SK-N-SH (cell line): ENCODE data around the gene MLLT6. TPM values are rescaled to one million over a fixed set of nuclear protein-coding genes. Genes with fewer than 3 reads are reported as not detected.
A peak's percentile ranks its signal among the peaks of the same experiment; 100 is the strongest.

Source experiments
- CTCF ChIA-PET: fragments of 300-600, 350-600 bp; formaldehyde crosslinking; extraction: SDS; loops from one replicate; lab custom pipeline; 2021; lab: Yijun Ruan, JAX
- POLR2A ChIA-PET: fragments of 350-600 bp; sonication (Branson Sonifier 250); formaldehyde crosslinking; extraction: SDS; loops from one replicate; lab custom pipeline; 2020; ENCODE audit warnings: antibody characterized with exemption, inconsistent platforms; lab: Yijun Ruan, JAX
- DNase-seq: peaks from one replicate; pipeline ENCODE4 v3.0.0; 2012
- H2AFZ ChIP-seq: fragments of 200-600 bp; sonication (generic); 2 replicates; pipeline ENCODE4 v1.8.1; 2016; ENCODE audit warnings: antibody characterized with exemption, mild to moderate bottlenecking, low read depth
- H3F3A ChIP-seq: fragments of 200-600 bp; sonication (generic); replicated peaks from 2 replicates; pipeline ENCODE3; 2016; ENCODE audit warnings: antibody characterized with exemption, mild to moderate bottlenecking; ENCODE audit not compliant: insufficient read depth
- H3K27ac ChIP-seq, 2 experiments: fragments of 200-500 bp in 1 of 2; fragments of 200-600 bp in 1 of 2; sonication (Bioruptor generic) in 1 of 2; sonication (generic), shearing (Covaris generic) in 1 of 2; 2 replicates each; pipeline versions ENCODE4 v1.5.1 to v1.6.1; 2014 to 2016; ENCODE audit warnings: low read depth in 2 of 2, inconsistent platforms in 1 of 2, low read length in 1 of 2, mild to moderate bottlenecking in 1 of 2, mixed read lengths in 1 of 2
- H3K27me3 ChIP-seq: fragments of 200-600 bp; sonication (generic), shearing (Covaris generic); 2 replicates; pipeline ENCODE4 v1.6.1; 2016; ENCODE audit warnings: mixed run types; ENCODE audit not compliant: insufficient read depth
- H3K36me3 ChIP-seq, 2 experiments: fragments of 200-500 bp in 1 of 2; fragments of 200-600 bp in 1 of 2; sonication (Bioruptor generic) in 1 of 2; sonication (generic) in 1 of 2; replicated peaks in 1 of 2; 2 replicates each; pipeline versions ENCODE3 to v1.5.1; 2014 to 2016; ENCODE audit warnings: low read length in 1 of 2, mild to moderate bottlenecking in 1 of 2; ENCODE audit not compliant: insufficient read depth in 2 of 2, control insufficient read depth in 1 of 2
- H3K4me1 ChIP-seq, 2 experiments: fragments of 200-500 bp in 1 of 2; fragments of 200-600 bp in 1 of 2; sonication (Bioruptor generic) in 1 of 2; sonication (generic), shearing (Covaris generic) in 1 of 2; 2 replicates each; pipeline versions ENCODE4 v1.5.1 to v1.6.1; 2014 to 2016; ENCODE audit warnings: low read depth in 1 of 2, low read length in 1 of 2, mixed run types in 1 of 2; ENCODE audit not compliant: insufficient read depth in 2 of 2, control insufficient read depth in 1 of 2
- H3K4me2 ChIP-seq: fragments of 200-600 bp; sonication (generic), shearing (Covaris generic); 2 replicates; pipeline ENCODE4 v1.6.1; 2017; ENCODE audit warnings: mixed run types
- H3K4me3 ChIP-seq, 2 experiments: fragments of 200-500 bp in 1 of 2; fragments of 200-600 bp in 1 of 2; sonication (Bioruptor generic) in 1 of 2; sonication (generic), shearing (Covaris generic) in 1 of 2; 2 replicates each; pipeline versions ENCODE4 v1.5.1 to v1.8.1; 2014 to 2016; ENCODE audit warnings: low read depth in 2 of 2, inconsistent platforms in 1 of 2, low read length in 1 of 2, mild to moderate bottlenecking in 1 of 2, mixed read lengths in 1 of 2, moderate library complexity in 1 of 2
- H3K79me2 ChIP-seq: fragments of 200-600 bp; sonication (generic); 2 replicates; pipeline ENCODE4 v1.8.1; 2017; ENCODE audit warnings: mild to moderate bottlenecking; ENCODE audit not compliant: insufficient read depth
- H3K9ac ChIP-seq: fragments of 200-600 bp; sonication (generic); 2 replicates; pipeline ENCODE4 v1.6.1; 2017; ENCODE audit warnings: mixed run types
- H3K9me2 ChIP-seq: fragments of 200-600 bp; sonication (generic); 2 replicates; pipeline ENCODE4 v1.6.1; 2017; ENCODE audit warnings: mixed run types
- H3K9me3 ChIP-seq: fragments of 200-600 bp; sonication (generic); 2 replicates; pipeline ENCODE4 v1.6.1; 2017; ENCODE audit warnings: mixed run types, mild to moderate bottlenecking, moderate library complexity
- H4K20me1 ChIP-seq: fragments of 200-600 bp; sonication (generic); 2 replicates; pipeline ENCODE4 v1.6.1; 2017; ENCODE audit warnings: mild to moderate bottlenecking, mixed run types; ENCODE audit not compliant: insufficient read depth
- CTCF ChIP-seq: fragments of 200-600 bp; sonication (generic); IDR thresholded peaks from 2 replicates; pipeline ENCODE4 v1.6.1; 2017; ENCODE audit warnings: antibody characterized with exemption, mild to moderate bottlenecking, moderate library complexity
- ELF1 ChIP-seq: IDR thresholded peaks from 2 replicates; pipeline ENCODE4 v1.4.0; 2012
- EP300 ChIP-seq, 2 experiments: IDR thresholded peaks; 2 replicates each; pipeline versions ENCODE4 v1.4.0 to v1.6.1; 2012; ENCODE audit warnings: borderline replicate concordance in 1 of 2, low read depth in 1 of 2, low read length in 1 of 2
- FOSL2 ChIP-seq: IDR thresholded peaks from 2 replicates; pipeline ENCODE4 v1.4.0; 2012; ENCODE audit warnings: low read depth, mild to moderate bottlenecking, moderate library complexity, borderline replicate concordance
- GABPA ChIP-seq: IDR thresholded peaks from 2 replicates; pipeline ENCODE4 v1.4.0; 2012; ENCODE audit warnings: low read depth, mild to moderate bottlenecking
- GATA2 ChIP-seq: sonication (generic); formaldehyde crosslinking; IDR thresholded peaks from 2 replicates; pipeline ENCODE4 v1.5.0; 2020; ENCODE audit warnings: mild to moderate bottlenecking, missing genetic modification reagents
- JUND ChIP-seq: IDR thresholded peaks from 2 replicates; pipeline ENCODE4 v1.4.0; 2012
- MAX ChIP-seq: IDR thresholded peaks from 2 replicates; pipeline ENCODE4 v1.4.0; 2012; ENCODE audit warnings: low read depth
- MXI1 ChIP-seq: IDR thresholded peaks from 2 replicates; pipeline ENCODE4 v1.6.1; 2012; ENCODE audit warnings: mild to moderate bottlenecking, low read depth, low read length, improper control_type of control experiment
- NRF1 ChIP-seq: IDR thresholded peaks from 2 replicates; pipeline ENCODE4 v1.6.1; 2012; ENCODE audit warnings: low read depth, mild to moderate bottlenecking, low read length
- RAD21 ChIP-seq: IDR thresholded peaks from 2 replicates; pipeline ENCODE4 v1.6.1; 2012; ENCODE audit warnings: mild to moderate bottlenecking, low read length
- REST ChIP-seq: IDR thresholded peaks from 2 replicates; pipeline ENCODE4 v1.6.1; 2012; ENCODE audit warnings: mild to moderate bottlenecking, low read depth, low read length, moderate library complexity
- RFX5 ChIP-seq: IDR thresholded peaks from 2 replicates; pipeline ENCODE4 v1.6.1; 2012; ENCODE audit warnings: mild to moderate bottlenecking, improper control_type of control experiment, low read length
- SMC3 ChIP-seq: IDR thresholded peaks from 2 replicates; pipeline ENCODE4 v1.6.1; 2012; ENCODE audit warnings: low read depth, low read length, improper control_type of control experiment
- USF2 ChIP-seq: fragments of 150-350 bp; IDR thresholded peaks from 2 replicates; pipeline ENCODE4 v1.6.1; 2017; ENCODE audit warnings: antibody characterized with exemption, low read length, low read depth, borderline replicate concordance
- WGBS: methylation state at CpG from one replicate; pipeline ENCODE4 v1.1.6; 2017; ENCODE audit warnings: low lambda C conversion rate; 5-methylcytosine and 5-hydroxymethylcytosine counted together
- polyA plus RNA-seq, 3 experiments: library from polyadenylated mRNA; depleted of rRNA; stranded (reverse); fragments of >200 nt; gene quantifications; 2 replicates each; pipeline ENCODE4 v1.2.3, GENCODE V29; 2012

MLLT6 gene
- polyA plus RNA-seq, 1 of the 3 experiments (the other 2 are of a cell fraction): 41.5 TPM

GRCh38 chr17:38706505-38707216 is 1.6 kb downstream of the MLLT6 start:
- H4K20me1 ChIP-seq: peaks cover 9% of the 10 kb centered on the region; the same call in 1 of the 2 replicates
- peak overlapping the region; percentile 88 to 98 for H3K4me3 ChIP-seq
- H3F3A ChIP-seq: peaks cover 22% of the 10 kb centered on the region
- POLR2A ChIA-PET: interaction anchor here (1.4 to 3.7 kb wide), 4 partner anchors 10 to 22 kb away, joined by 3 to 14 read pairs (median 8); no protein-coding TSS in a partner anchor
- CTCF ChIA-PET: interaction anchor here (0.6 to 3.8 kb wide), 6 partner anchors 25 to 349 kb away, joined by 3 to 25 read pairs (median 4); no protein-coding TSS in a partner anchor
- no peak for DNase-seq
- H3K4me1 ChIP-seq: peaks cover 7 to 39% of the 10 kb centered on the region in 2 experiments; a peak in 2 of 4 replicates
- H2AFZ ChIP-seq: peak overlapping the region; percentile 66; the same call in 1 of the 2 replicates
- 0 out of 2 replicates have a peak, but pooled peaks have one; percentile 8 for TF ChIP-seq MXI1
- no peak; the same call in 1 of the 2 replicates for TF ChIP-seq MAX
- no peaks in the 10 kb centered on the region for H3K9me3 ChIP-seq
- peaks cover 47% of the 10 kb centered on the region; the same call in 1 of the 2 replicates for H3K79me2 ChIP-seq
- H3K27me3 ChIP-seq: no peaks in the 10 kb centered on the region
- H3K36me3 ChIP-seq: peaks cover 9 to 32% of the 10 kb centered on the region in 2 experiments
- WGBS: 30% methylated on average over 15 of the region's 20 CpGs
- H3K9me2 ChIP-seq: no peaks in the 10 kb centered on the region
- H3K27ac ChIP-seq: peak overlapping the region in 1 of 2 experiments; percentile 96; a peak in 2 of 4 replicates
- peak overlapping the region; percentile 89 for H3K4me2 ChIP-seq
- H3K9ac ChIP-seq: peak overlapping the region; percentile 75; the same call in 1 of the 2 replicates

- no peak overlapping the region for H3K4me2 ChIP-seq
- H3K9ac ChIP-seq: no peak overlapping the region
- H3K36me3 ChIP-seq: peaks cover 9 to 41% of the 10 kb centered on the region in 2 experiments
- ChIA-PET POLR2A (interaction anchor here (2.5 to 3.7 kb wide), 2 partner anchors 9 to 17 kb away, joined by 11 to 14 read pairs; no protein-coding TSS in a partner anchor), CTCF (interaction anchor here (1.3 to 3.8 kb wide), 4 partner anchors 23 to 44 kb away, joined by 4 to 25 read pairs (median 8); no protein-coding TSS in a partner anchor)
- 91% methylated on average over 21 of the region's 21 CpGs for WGBS
- H3F3A ChIP-seq: peaks cover 14% of the 10 kb centered on the region
- peaks cover 9% of the 10 kb centered on the region; the same call in 1 of the 2 replicates for H4K20me1 ChIP-seq
- no peak for DNase-seq
- H3K9me2 ChIP-seq: no peaks in the 10 kb centered on the region
- no peak overlapping the region for H3K4me3 ChIP-seq
- H3K9me3 ChIP-seq: no peaks in the 10 kb centered on the region
- peaks cover 6 to 34% of the 10 kb centered on the region in 2 experiments; a peak in 2 of 4 replicates for H3K4me1 ChIP-seq
- H2AFZ ChIP-seq: no peak overlapping the region
- no peaks in the 10 kb centered on the region for H3K27me3 ChIP-seq
- H3K27ac ChIP-seq: no peak overlapping the region
- peaks cover 47% of the 10 kb centered on the region; the same call in 1 of the 2 replicates for H3K79me2 ChIP-seq
- no peak for TF ChIP-seq ELF1
- TF ChIP-seq CTCF: no peak
- TF ChIP-seq SMC3: no peak
- no peak for TF ChIP-seq FOSL2
- TF ChIP-seq JUND: no peak
- no peak for TF ChIP-seq RFX5
- TF ChIP-seq GATA2 (CRISPR knock-in tag): no peak
- TF ChIP-seq REST: no peak
- no peak for TF ChIP-seq GABPA
- no peak for TF ChIP-seq MXI1
- no peak for TF ChIP-seq EP300 (IDR thresholded peaks at IDR 0.05; ENCODE audit: borderline replicate concordance in 1 of 2, low read depth in 1 of 2, low read length in 1 of 2)
- no peak for TF ChIP-seq NRF1
- TF ChIP-seq USF2: no peak
- TF ChIP-seq MAX: no peak
- no peak for TF ChIP-seq RAD21
Observed at GRCh38 chr17:38707678-38708351, 2.7 kb downstream of the MLLT6 start.
